K562 (cell line): ENCODE data around the gene ABCB10. TPM values are rescaled to one million over a fixed set of nuclear protein-coding genes. Genes with fewer than 3 reads are reported as not detected.

Experiments
- ATAC-seq: fragments of 200-7000 bp; cut with Tn5 transposase; 3 replicates; pipeline ENCODE4 v1.9.1; 2020; ENCODE audit warnings: moderate library complexity
- BruUV-seq: library from RNA; stranded (reverse); fragments of 400-500 nt; replicated peaks from 2 replicates; lab custom pipeline; 2021; lab: Mats Ljungman, UMichigan
- CTCF ChIA-PET: fragments of 300-600 bp; formaldehyde crosslinking; extraction: SDS; loops from one replicate; lab custom pipeline; 2021; ENCODE audit warnings: low intra/inter-chr PET ratio; lab: Yijun Ruan, JAX
- POLR2A ChIA-PET: fragments of 300-600, 350-650 bp; sonication (Branson Sonifier 250); formaldehyde crosslinking; extraction: SDS; loops from one replicate; lab custom pipeline; 2021; ENCODE audit warnings: antibody characterized with exemption, inconsistent platforms; lab: Yijun Ruan, JAX
- DNase-seq, 4 experiments: peaks; one replicate each; pipeline versions ENCODE4 v3.0.0 to v3.0.0-alpha.2; 2011 to 2018; ENCODE audit warnings: low spot score in 3 of 4, mixed read lengths in 3 of 4; ENCODE audit errors: extremely low read depth in 1 of 4
- FAIRE-seq: peaks from 2 replicates; lab custom pipeline; 2011; peaks lifted over from hg19 to GRCh38; lab: Jason Lieb, UNC
- H2AFZ ChIP-seq: 2 replicates; pipeline ENCODE4 v1.6.0; 2011; ENCODE audit warnings: low read depth, low read length, control low read depth, inconsistent platforms
- H3K27ac ChIP-seq: fragments of 200-600 bp; 3 replicates; pipeline ENCODE4 v1.8.0; 2011; ENCODE audit warnings: low read depth, mild to moderate bottlenecking, control low read depth, inconsistent platforms, low read length, moderate library complexity, mixed read lengths; ENCODE audit errors: extremely low read depth
- H3K27me3 ChIP-seq, 2 experiments: fragments of 300-600 bp in 1 of 2; 2 replicates in 1 of 2; 3 replicates in 1 of 2; pipeline versions ENCODE4 v1.6.0 to v1.8.0; 2011; ENCODE audit warnings: inconsistent platforms in 2 of 2, low read length in 2 of 2, mild to moderate bottlenecking in 1 of 2, mixed read lengths in 1 of 2, moderate library complexity in 1 of 2; ENCODE audit not compliant: control insufficient read depth in 2 of 2, insufficient read depth in 2 of 2
- H3K36me3 ChIP-seq: fragments of 300-600 bp; 3 replicates; pipeline ENCODE4 v1.8.0; 2011; ENCODE audit warnings: mild to moderate bottlenecking, low read length, inconsistent platforms; ENCODE audit not compliant: control insufficient read depth, insufficient read depth
- H3K4me1 ChIP-seq, 2 experiments: fragments of 200-600 bp in 1 of 2; replicated peaks in 1 of 2; 2 replicates in 1 of 2; 3 replicates in 1 of 2; pipeline versions ENCODE4 v1.5.1 to v1.8.0; 2011; ENCODE audit warnings: inconsistent platforms in 2 of 2, low read length in 2 of 2, mild to moderate bottlenecking in 1 of 2, mixed read lengths in 1 of 2, moderate library complexity in 1 of 2; ENCODE audit not compliant: control insufficient read depth in 2 of 2, insufficient read depth in 2 of 2
- H3K4me2 ChIP-seq: 2 replicates; pipeline ENCODE4 v1.6.1; 2011; ENCODE audit warnings: low read length, control low read depth, inconsistent platforms, mixed read lengths; ENCODE audit not compliant: insufficient read depth
- H3K4me3 ChIP-seq: fragments of 200-600 bp; sonication (generic), shearing (Covaris generic); 2 replicates; pipeline ENCODE4 v1.5.1; 2016; ENCODE audit warnings: control low read depth, inconsistent platforms
- H3K79me2 ChIP-seq: fragments of 200-600 bp; 3 replicates; pipeline ENCODE4 v1.8.0; 2011; ENCODE audit warnings: low read length, inconsistent platforms; ENCODE audit not compliant: control insufficient read depth, insufficient read depth
- H3K9ac ChIP-seq, 2 experiments: 2 replicates each; pipeline versions ENCODE4 v1.6.0 to v1.6.1; 2011; ENCODE audit warnings: low read depth in 2 of 2, low read length in 2 of 2, control low read depth in 1 of 2, inconsistent platforms in 1 of 2, mild to moderate bottlenecking in 1 of 2, mixed read lengths in 1 of 2; ENCODE audit not compliant: insufficient read depth in 1 of 2
- H3K9me1 ChIP-seq: one replicate; pipeline ENCODE4 v1.6.0; 2011; ENCODE audit warnings: inconsistent platforms, mild to moderate bottlenecking, low read length, moderate library complexity; ENCODE audit not compliant: control insufficient read depth, insufficient read depth
- H3K9me3 ChIP-seq: replicated peaks from 2 replicates; pipeline ENCODE4 v1.5.1; 2011; ENCODE audit warnings: low read depth, low read length, inconsistent platforms; ENCODE audit not compliant: control insufficient read depth, insufficient read depth
- H4K20me1 ChIP-seq: replicated peaks from 2 replicates; pipeline ENCODE4 v1.6.1; 2011; ENCODE audit warnings: low read length, inconsistent platforms, mixed read lengths; ENCODE audit not compliant: control insufficient read depth, insufficient read depth
- CCAR2 ChIP-seq: fragments of 200-400 bp; formaldehyde crosslinking; IDR thresholded peaks from 2 replicates; pipeline ENCODE4 v1.6.1; 2017; ENCODE audit warnings: mild to moderate bottlenecking, low read depth, low read length
- GTF2F1 ChIP-seq: IDR thresholded peaks from 2 replicates; pipeline ENCODE4 v1.6.1; 2011; ENCODE audit warnings: low read depth, low read length, improper control_type of control experiment
- MGA ChIP-seq: fragments of 450-650 bp; IDR thresholded peaks from 2 replicates; pipeline ENCODE4 v1.6.1; 2016; ENCODE audit warnings: mild to moderate bottlenecking, moderate library complexity
- MTA2 ChIP-seq: fragments of 450-650 bp; IDR thresholded peaks from 2 replicates; pipeline ENCODE4 v1.6.1; 2016; ENCODE audit warnings: low read depth
- RBBP5 ChIP-seq: fragments of 200-600 bp; sonication (generic); IDR thresholded peaks from 2 replicates; pipeline ENCODE4 v1.6.1; 2012; ENCODE audit warnings: borderline replicate concordance, mild to moderate bottlenecking, low read length, control low read depth, inconsistent platforms; ENCODE audit not compliant: insufficient read depth, poor library complexity, severe bottlenecking
- RBM15 ChIP-seq: fragments of 200-400 bp; formaldehyde crosslinking; IDR thresholded peaks from 2 replicates; pipeline ENCODE4 v1.6.1; 2018; ENCODE audit warnings: mild to moderate bottlenecking, low read length, moderate library complexity; ENCODE audit not compliant: insufficient read depth
- WGBS: fragments of 100-300 bp; shearing (Covaris generic); methylation state at CpG from one replicate; pipeline ENCODE4 v1.1.6; 2016; ENCODE audit warnings: low coverage, mixed read lengths; ENCODE audit not compliant: insufficient coverage; ENCODE audit errors: missing lambda C conversion rate; 5-methylcytosine and 5-hydroxymethylcytosine counted together
- in situ Hi-C: fragments of 300-500 bp; cut with MboI; formaldehyde crosslinking; loops from 4 replicates; pipeline ENCODE4 v1.15.0; 2018; ENCODE audit warnings: inconsistent platforms, mixed read lengths
- intact Hi-C: fragments of 100-400 bp; cut with micrococcal nuclease; formaldehyde crosslinking; loops from 2 replicates; pipeline ENCODE4 v1.14.2; 2022
- polyA plus RNA-seq, 8 experiments: library from polyadenylated mRNA; depleted of rRNA in 4 of 8; stranded (reverse) in 5 of 8; unstranded in 3 of 8; fragments of >200 nt; fragmentation: Nextera tagmentation in 2 of 8; fragmentation: Illumina TruSeq in 1 of 8; extraction: Ambion mirVana in 2 of 8; extraction: Trizol in 1 of 8; gene quantifications; 2 replicates each; pipeline versions ENCODE4 v1.2.1 to v1.2.3, GENCODE V29; 2011 to 2014; ENCODE audit warnings: inconsistent platforms in 1 of 8, missing spikeins in 1 of 8
- total RNA-seq, 7 experiments: library from RNA; depleted of rRNA in 6 of 7; stranded (reverse); fragments of >200 nt in 6 of 7; fragmentation: Illumina TruSeq in 2 of 7; extraction: Trizol in 2 of 7; gene quantifications; 2 replicates each; pipeline versions ENCODE4 v1.2.1 to v1.2.3, GENCODE V29; 2011 to 2021; ENCODE audit warnings: low replicate concordance in 1 of 7

The ABCB10 gene
- total and polyA plus RNA-seq, 9 of the 15 experiments (the other 6 are each of a cell fraction or from before 2014, with no cell fraction given): 12.4 to 54.8 (median 36.4) TPM

- TF ChIP-seq RBBP5: no peak
- no peak for TF ChIP-seq CCAR2
- no peak for TF ChIP-seq MTA2
- TF ChIP-seq MGA: no peak
- no peak for TF ChIP-seq GTF2F1
- TF ChIP-seq RBM15: no peak
- DNase-seq: no peak
- no peaks in the 10 kb centered on the region for H3K4me1 ChIP-seq
- BruUV-seq: no TSS peak
- ChIA-PET POLR2A (no interaction called here), CTCF (no interaction called here)
- FAIRE-seq: no peak
- peaks cover 88% of the 10 kb centered on the region for H3K36me3 ChIP-seq
- H3K9me1 ChIP-seq: no peaks in the 10 kb centered on the region
- H3K9me3 ChIP-seq: no peaks in the 10 kb centered on the region
- WGBS: 91% methylated on average over 3 of the region's 3 CpGs
- no peaks in the 10 kb centered on the region for H3K27me3 ChIP-seq
- no peaks in the 10 kb centered on the region for H3K79me2 ChIP-seq
- H3K4me2 ChIP-seq: no peak overlapping the region
- intact Hi-C loops (no loop called here), in situ Hi-C loops (loop anchor here (10.0 kb wide), 1 partner anchor 786 kb away; no protein-coding TSS in a partner anchor)
- H2AFZ ChIP-seq: no peak overlapping the region
- ATAC-seq: no peak
- H4K20me1 ChIP-seq: no peaks in the 10 kb centered on the region
- H3K4me3 ChIP-seq: no peak overlapping the region
- H3K9ac ChIP-seq: no peak overlapping the region
- no peak overlapping the region for H3K27ac ChIP-seq
Measured at GRCh38 chr1:229471175-229471574, 87.3 kb downstream of the ABCB10 start.
